ENCODE data around the gene BBS4.
"Not testable (repeated sequence)": the region's sequence is repeated elsewhere in the genome, so short reads cannot be mapped to it uniquely, and the experiment has no call there.

Gene BBS4

DNA sequence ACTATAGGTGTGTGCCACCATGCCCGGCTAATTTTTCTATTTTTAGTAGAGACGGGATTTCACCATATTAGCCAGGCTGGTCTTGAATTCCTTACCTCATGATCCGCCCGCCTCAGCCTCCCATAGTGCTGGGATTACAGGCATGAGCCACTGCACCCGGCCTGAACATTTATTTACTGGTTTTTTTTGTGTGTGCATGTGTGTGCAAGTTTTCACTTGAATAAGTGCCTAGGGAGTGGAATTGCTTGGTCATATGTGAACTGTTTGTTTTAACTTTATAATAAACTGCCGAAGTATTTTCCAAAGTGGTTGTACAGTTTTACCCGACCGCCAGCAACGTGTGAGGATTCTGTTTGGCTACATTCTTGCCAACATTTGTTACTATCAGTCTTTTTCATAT lies 14.1 kb downstream of the BBS4 start:
- DNase-seq, result no peak

DNA sequence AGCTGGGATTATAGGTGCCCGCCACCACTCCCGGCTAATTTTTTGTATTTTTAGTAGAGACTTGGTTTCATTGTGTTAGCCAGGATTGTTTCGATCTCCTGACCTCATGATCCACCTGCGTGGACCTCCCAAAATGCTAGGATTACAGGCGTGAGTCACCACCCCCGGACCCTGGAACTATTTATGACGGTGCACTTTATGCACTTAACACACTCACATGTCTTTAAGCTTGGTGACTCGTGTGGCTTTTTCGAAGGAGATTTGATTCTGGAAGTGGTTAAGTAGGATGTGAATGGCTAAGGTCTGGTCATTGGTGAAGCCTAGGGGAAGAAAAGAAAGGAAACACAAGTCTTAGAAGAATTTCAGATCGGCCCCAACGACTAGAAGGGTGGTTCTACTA lies 20.3 kb downstream of the BBS4 start:
- DNase-seq, result no peak

DNA sequence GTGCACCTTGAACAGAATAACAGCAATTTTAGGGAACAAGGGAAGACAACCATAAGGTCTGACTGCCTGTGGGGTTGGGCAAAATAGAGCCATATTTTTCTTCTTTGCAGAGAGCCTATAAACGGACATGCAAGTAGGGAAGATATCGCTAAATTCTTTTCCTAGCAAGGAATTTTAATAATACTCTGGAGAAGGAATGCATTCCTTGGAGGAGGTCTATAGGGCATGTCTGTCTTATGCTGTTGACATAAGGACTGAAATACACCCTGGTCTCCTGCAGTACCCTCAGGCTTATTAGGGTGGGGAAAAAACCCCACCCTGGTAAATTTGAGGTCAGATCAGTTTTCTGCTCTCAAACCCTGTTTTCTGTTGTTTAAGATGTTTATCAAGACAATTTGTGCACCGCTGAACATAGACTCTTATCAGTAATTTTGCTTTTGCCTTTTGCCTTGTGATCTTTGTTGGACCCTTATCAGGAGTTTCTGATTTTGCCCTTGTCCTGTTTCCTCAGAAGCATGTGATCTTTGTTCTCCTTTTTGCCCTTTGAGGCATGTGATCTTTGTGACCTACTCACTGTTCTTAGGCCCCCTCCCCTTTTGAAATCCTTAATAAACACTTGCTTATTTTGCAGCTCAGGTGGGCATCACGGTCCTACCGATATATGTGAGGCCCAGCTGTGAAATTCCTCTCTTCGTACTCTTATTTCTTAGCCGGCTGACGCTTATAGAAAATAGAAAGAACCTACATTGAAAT lies 22.7 kb downstream of the BBS4 start:
- DNase-seq, result not testable (repeated sequence)

DNA sequence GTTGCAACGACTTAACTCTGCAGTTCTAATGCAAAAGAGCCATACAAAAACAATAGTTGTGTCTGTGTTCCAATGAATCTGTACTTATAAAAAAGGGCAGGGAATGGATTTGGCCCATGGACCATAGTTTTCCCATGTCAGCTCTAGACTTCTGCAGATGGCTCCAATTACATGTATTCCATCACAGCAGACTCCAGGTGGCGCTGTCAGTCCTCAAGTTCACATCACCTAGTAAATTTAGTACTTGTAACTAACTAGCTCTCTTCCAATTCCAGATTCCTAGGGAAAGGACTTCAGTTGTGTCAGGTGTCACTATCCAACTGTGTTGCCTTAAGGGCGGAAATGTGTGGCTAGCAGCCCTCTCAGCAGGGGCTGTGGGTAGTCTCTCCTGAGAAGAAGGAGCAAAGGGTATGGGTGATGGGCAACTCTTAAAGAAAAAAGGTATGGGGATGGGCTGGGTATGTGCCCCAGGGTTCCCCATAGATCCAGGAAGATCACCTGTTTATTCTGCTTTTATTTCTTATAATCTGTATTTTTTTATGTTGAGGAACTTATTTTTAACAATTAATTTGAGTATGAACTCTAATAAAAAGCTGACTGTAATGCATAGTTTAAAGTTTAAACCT lies 36.2 kb downstream of the BBS4 start:
- DNase-seq, result peak; percentile 44 to 47

DNA sequence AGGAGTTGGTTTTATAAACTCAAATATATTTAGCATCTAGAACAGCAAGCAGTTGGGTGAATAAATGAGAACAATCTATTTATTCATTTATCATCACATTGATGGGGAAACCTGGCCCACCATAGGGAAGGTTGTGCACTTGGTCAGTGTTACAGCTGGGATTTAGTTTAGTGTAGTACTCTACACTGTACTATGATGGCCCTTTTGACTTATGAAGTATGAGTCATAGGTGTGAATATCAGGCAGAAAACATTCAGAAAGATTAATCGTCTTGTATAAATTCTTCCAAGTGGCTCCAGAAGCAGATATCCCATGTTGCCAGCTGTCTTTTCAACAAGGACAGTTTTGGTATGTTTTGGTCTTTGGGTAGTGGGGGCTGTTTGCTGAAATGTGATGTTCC lies 38.0 kb downstream of the BBS4 start:
- DNase-seq, result no peak

DNA sequence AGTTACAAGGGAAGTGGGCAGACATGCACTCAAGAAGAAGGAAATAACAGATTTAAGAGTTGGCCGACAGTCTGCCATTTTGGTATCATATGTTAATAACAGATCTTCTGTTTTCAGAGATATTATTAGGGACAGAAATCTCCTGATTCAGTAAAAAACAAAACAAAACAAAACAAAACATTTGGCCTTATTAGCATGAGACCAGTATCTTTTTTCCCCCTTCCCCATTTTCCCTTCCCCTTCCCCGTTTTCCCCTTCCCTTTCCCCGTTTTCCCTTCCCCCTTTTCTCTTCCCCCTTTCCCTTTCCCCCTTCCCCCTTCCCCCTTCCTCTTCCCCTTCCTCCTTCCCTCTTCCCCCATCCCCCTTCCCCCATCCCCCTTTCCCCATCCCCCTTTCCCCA lies 39.4 kb downstream of the BBS4 start:
- no peak for DNase-seq

DNA sequence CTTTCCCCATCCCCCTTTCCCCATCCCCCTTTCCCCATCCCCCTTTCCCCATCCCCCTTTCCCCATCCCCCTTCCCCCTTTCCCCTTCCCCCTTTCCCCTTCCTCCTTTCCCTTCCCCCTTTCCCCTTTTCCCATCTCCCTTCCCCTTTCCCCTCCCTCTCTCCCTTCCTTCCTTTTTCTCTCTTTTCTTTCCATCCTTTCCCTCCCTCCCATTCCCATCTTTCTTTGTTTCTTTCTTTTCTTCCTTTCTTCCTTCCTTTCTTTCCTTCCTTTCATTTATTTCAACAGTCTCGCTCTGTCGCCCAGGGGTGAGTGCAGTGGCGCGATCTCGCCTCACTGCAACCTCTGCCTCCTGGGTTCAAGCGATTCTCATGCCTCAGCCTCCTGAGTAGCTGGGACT lies 39.8 kb downstream of the BBS4 start:
- not testable (repeated sequence) for DNase-seq

DNA sequence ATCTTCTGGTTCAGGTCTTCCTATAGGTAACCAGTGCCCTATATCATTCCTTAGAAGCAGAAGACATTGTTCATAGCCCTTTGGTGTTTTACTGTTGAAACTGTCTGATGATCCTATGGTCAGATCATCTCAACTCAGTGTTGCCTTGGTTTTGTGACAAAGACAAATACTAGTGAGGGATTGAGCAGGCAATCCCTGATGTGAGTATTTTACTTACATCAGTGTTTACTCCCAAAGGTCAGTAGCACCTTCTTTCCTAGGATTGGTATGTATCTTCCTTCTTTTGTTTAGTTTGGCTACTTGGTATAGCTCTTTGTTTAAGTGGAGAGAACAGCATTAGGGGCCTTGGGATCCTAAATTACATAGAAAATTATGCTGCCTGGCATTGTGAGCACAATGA lies 41.1 kb downstream of the BBS4 start:
- DNase-seq, result no peak

DNA sequence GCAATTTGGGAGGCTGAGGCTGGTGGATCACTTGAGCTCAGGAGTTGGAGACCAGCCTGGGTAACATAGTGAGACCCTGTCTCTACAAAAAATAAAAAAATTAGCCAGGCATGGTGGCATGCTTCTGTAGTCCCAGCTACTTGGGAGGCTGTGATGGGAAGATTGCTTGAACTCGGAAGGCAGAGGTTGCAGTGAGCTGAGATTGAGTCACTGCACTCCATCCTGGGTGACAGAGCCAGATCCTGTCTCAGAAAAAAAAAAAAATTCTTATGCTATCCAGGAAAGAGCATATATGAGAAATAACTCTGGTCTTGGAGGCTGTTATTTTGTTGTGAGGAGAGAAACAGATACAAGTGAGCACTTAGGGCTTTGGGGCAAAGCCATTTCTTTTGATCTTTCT lies 42.2 kb downstream of the BBS4 start:
- DNase-seq, result not testable (repeated sequence)

DNA sequence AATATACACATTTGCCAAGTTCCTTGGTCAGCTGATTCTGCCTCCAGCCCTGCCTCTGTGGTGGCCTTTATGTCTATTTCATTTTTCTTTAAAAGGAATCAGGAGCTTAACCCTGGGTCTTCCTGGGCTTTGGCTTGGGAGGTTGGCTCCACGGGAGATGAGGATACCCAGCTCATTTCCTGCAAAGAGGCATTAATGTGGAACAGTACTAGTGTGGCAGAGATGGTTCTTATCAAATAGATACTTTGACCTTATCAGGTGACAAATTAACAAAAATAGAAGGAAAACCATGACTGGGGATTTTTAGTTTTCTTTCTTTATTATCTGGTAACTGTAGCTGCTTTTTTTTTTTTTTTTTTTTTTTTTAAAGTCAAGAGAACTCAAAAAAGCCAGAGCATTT lies 42.8 kb downstream of the BBS4 start:
- no peak for DNase-seq

DNA sequence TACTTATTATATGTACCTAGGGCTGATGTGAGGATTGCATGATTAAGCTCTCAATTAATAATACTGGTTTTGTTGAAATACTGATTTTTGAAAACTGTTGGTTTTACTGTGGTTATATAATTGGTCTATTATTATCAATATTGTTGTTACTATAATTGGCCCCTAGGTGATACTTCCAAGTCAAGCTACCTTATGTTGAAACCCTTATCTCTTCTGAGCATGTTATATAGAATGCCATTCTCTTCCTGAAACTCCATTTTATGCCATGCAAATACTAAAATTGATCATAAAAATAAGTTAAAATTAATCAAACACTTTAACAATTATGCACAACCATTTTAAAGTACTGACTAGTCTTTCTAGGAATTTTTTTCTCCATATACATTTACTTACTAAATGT lies 46.1 kb downstream of the BBS4 start:
- no peak for DNase-seq

DNA sequence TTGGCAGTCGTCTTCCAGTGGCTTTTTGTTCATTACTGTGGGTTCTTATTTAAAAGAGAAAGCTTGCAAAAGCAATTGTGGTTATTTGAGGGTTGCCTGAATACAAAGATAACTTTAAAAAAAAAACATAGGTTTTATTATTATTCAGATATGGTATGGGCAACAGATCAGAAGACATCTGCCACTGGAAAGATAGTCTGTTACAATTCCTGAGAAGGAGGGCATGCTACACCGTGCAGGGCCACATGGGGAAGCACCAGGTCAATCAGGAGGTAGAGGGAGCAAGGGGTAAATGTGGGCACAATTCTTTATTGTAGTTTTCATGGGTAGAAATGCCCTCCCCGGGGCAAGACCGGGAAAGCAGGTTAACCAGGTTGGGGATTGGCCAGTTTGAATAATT lies 46.5 kb downstream of the BBS4 start:
- no peak for DNase-seq

DNA sequence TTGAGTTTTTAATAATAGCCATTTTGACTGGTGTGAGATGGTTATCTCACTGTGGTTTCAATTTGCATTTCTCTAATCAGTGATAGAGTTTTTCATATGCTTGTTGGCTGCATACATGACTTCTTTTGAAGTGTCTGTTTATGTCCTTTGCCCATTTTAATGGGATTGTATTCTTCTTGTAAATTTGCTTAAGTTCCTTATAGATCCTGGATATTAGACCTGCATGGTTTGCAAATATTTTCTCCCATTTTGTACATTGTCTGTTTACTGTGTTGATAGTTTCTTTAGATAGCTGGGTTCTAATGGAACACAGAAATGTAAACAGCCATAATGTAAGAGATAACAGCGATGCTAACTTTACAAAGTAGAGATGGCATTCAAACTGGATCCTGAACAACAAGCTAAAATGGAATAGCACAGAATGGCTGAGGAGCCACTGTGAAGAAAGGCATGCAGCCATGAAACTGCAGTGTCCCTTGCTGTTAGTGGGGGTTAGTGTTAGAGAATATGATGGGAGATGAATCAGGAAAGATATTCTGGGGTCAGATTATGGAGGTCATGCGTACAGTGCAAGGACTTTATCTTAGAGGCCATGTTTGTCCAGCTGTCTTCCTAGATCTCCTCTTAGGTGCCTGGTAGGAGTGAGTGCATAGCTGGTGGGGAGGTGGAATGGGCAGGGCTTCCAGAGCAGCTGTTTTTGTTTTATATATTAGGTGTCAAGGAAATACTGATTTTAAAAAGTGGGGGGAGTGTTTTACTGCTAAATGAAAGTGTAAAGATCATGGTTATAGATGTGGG lies 48.1 kb downstream of the BBS4 start:
- no peak for DNase-seq

DNA sequence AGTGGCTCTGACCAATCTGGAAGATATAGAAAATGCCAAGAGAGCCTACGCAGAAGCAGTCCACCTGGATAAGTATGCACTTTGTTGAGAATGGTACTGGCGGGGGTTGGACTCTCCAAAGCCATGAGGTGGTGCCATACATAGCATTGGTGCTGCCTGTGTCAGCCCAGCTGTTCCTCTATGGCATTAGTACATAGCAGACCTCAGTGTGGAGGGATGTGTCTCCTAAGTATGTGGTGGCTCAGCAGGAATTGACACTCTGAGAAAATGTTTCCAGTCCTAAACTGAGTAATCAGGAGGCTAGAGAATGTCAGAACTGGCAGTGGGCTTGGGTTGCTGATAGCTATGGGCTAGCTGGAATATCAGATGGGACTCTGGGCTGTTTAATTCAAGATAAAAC lies 49.1 kb downstream of the BBS4 start:
- no peak for DNase-seq

DNA sequence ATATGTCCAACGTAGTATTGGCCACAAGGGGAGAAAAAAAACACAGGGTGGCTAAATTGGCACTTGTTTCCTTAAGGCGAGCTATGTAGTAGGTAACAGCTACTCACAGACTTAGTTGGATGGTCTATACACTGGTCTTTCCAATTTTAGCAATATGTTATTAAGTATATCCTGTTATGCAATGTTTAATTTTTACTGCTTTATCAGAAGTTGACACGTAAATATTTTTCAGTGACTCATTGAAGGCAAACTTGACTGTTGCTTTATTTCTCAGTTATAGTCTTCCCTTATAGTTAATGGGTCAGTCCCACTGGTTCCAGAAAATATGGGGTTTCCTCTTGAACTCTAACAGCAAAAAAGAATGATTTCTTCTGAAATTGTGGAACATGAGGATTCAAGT lies 51.1 kb downstream of the BBS4 start:
- DNase-seq, result no peak

DNA sequence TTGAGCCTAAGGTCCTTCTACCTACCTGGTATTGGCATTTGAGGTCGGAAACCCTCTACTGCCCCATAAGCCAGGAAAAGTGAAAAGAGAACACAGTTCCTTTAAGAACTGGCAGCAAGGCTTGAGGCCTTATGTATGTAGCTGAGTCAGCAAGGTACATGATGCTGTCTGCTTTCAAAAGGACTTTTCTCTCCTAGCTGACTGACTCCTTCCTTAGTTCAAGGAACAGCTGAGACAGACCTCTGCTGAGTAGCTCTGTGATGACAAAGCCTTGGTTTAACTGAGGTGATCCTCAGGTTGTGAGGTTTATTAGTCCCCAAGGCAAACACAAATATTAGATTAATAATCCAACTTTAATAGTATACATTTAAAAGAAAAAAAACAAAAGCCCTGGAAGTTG lies 51.7 kb downstream of the BBS4 start:
- DNase-seq, result no peak

DNA sequence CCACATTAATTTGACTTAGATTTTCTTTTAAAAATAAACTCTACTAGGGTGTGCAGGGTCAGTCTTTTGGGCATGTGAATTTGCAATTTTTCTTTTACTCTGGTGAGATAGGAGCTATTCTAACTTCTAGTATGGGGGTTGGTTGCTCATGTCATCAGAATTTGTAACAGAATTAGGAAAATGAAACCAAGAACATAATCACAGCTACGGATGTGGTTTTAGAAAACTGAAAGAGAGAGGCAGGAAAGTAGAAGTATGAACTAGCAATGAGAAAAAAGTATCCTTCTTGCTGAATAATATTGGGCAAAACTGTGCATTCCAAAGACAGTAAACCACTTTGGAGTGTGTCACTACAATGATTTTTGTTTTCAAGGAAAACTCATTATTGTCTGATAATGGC lies 54.2 kb downstream of the BBS4 start:
- DNase-seq, result no peak

DNA sequence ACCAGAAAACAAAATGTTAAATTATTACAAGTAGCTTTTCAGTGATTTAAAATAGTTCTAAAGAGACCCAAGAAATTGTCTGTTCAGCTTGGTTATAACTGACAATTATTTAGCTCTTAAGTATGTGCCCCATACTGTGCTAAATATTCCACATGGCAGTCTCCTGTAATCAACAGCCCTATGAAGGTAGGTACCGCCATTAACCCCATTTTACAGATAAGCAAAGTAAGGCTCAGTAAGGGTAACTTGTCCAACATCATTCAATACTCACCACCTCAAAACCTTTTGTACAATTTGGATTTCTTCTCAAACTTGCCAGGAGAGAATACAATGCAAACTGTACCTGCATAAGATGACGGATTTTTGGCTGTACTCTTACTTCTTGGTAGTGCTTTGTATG lies 63.7 kb downstream of the BBS4 start:
- DNase-seq, result no peak

DNA sequence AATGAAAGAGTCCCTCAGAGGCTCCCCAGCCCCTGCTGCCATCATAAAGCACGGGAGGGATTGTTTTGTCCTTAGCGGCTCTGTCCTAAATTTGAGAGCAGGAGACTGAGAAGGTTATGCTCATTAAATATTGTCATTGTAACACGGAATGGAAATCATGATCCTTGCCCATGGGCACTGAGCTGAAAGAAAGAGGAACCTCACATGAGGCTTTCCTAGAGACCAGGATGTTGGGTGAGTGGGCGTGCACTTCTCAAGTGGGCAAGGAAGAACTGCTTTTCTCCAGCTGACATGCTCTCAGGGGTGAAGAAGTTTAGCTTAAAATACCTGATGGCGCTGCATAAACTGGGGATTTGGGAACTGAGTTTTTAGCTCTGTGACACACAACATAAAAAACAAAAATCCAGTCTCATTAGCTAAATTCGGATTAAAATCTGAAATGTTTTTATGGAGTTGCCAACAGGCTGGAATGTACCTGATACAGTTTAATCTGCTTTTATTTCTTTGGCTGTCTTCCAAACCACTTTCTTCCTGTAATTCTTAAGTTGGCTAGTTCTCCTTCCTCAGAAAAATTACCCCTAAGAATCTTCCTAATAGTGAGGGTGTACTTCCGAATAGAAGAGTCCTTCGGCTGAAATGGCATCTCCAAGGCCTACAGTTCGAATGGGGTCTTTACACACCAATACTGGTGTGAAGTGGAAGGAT lies 65.9 kb downstream of the BBS4 start:
- DNase-seq, result peak; percentile 60 to 61

DNA sequence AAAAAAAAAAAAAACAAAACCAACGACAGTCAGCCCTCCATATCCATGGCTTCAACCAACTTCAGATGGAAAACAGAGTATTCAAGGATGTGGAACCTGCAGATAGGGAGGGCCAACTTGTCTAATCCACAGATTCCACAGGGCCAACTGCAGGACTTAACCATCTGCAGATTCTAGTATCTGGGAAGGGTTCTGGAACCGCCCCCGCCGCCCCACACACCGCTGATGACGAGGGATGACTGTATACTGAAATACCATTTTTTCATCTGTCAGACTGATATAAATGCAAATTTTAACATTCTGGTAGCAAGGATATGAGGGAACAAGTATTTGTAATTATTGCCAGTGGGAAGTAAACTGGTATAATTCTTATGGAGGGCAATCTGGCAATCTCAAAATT lies 68.1 kb downstream of the BBS4 start:
- DNase-seq, result no peak

DNA sequence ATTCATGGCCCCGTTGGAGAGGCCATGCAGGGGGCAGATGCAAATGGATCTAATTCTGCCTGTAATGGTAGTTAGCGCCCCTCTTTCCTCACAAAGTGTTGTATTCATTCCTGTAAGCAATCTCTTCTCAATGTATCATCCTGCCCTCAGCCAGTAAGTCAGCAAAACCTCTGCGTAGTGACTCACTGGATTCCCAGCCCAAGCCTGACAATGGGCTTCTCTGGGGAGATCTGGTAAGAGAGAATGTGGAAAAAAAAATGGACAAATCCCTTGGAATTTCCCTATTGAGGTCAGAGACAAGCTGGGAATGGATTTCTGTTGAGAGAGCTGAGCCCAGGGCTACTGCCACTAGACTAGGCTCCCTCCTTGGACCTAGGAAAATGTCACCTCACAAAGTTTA lies 72.2 kb downstream of the BBS4 start:
- no peak for DNase-seq

DNA sequence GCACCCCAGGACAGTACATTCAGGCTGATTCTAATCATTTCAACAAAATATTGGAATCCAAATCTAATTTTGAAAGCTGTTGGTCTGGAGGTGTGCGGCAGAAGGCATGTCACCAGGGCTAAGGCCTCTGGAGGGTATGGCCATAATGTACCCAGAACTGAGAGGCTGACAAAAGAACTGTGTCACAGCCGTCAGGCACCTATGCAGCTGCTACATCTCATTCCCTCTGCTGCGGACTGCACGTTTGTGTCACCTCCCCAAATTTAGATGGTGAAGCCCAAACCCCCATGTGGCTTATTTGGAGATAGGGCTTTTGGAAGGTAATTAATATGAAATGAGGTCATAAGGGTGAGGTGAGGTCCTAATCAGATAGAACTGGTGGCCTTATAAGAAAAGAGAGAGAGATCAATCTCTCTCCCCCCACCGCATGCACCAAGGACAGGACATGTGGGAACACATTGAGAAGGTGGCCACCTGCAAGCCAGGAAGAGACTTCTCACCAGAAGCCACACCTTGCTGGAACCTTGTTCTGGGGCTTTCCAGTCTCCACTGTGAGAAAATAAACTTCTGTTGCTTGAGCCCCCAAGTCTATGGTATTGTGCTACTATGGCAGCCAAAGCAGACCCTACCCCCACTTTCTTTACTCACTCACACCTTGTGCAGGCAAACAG lies 74.7 kb downstream of the BBS4 start:
- DNase-seq, result no peak

DNA sequence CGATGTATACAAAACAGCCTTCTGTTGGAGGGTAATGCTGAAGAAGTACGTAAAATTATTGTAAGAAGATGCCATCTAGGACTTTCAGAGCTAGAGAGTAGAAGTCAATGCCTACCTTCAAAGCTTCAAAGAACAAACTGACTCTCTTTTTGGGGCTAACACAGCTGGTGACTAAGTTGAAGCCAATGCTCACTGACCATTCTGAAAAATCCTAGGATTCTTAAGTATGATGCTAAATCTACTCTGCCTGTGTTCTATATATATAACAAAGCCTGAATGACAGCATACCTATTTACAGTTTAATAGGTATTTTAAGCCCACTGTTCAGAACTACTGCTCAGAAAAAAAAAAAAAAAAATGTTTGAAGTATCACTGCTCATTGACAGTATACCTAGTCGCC lies 78.6 kb downstream of the BBS4 start:
- DNase-seq, result no peak

Measured in AML-193 (cell line).